ENCODE data around the gene SCAMP3. TPM values are rescaled to one million over a fixed set of nuclear protein-coding genes. Genes with fewer than 3 reads are reported as not detected.

SCAMP3 gene
- total and polyA plus RNA-seq, 2 experiments from 2014 or later: 80.5 to 135 TPM

- Histone ChIP-seq H3K9ac (no peak overlapping the region), H2AFZ (no peak overlapping the region), H3K27ac (no peak overlapping the region), H3K4me2 (ENCODE audit: unreplicated experiment) (no peak overlapping the region), H4K20me1 (ENCODE audit: insufficient read depth) (no peaks in the 10 kb centered on the region), H3F3A (ENCODE audit: insufficient read depth) (0 out of 2 replicates have a peak, but pooled peaks cover 4% of the 10 kb centered on the region), H3K79me2 (ENCODE audit: insufficient read depth) (no peaks in the 10 kb centered on the region), H3K9me3 (ENCODE audit: low read depth) (no peaks in the 10 kb centered on the region), H3K9me2 (ENCODE audit: insufficient read depth) (no peaks in the 10 kb centered on the region), H3K27me3 (replicated peaks; ENCODE audit: insufficient read depth) (peaks cover 2% of the 10 kb centered on the region; the same call in 1 of the 2 replicates), H3K4me1 (ENCODE audit: insufficient read depth) (peaks cover 7% of the 10 kb centered on the region), H3K4me3 (no peak overlapping the region), H3K36me3 (ENCODE audit: low read depth) (no peaks in the 10 kb centered on the region)
- in situ Hi-C loops (cut with MboI): no loop called here
- DNase-seq: no peak
- WGBS, 2 experiments (ENCODE audit: low coverage in 1 of 2, low lambda C conversion rate in 2 of 2, missing lambda C conversion rate in 2 of 2): 64 to 78% methylated on average over 9 of the region's 9 CpGs
- TF ChIP-seq EZH2 (IDR thresholded peaks at IDR 0.05; ENCODE audit: insufficient read depth, poor library complexity, severe bottlenecking) (no peak), EZH2phosphoT487 (IDR thresholded peaks at IDR 0.05; ENCODE audit: insufficient read depth, low read depth) (no peak)
These were observed 38.6 kb upstream of the SCAMP3 start for GRCh38 chr1:155300553-155301329.

- 0 out of 2 replicates have a peak, but pooled peaks cover under 1% of the 10 kb centered on the region for H3F3A ChIP-seq (ENCODE audit: insufficient read depth)
- H3K79me2 ChIP-seq (ENCODE audit: insufficient read depth): no peaks in the 10 kb centered on the region
- WGBS, 2 experiments (ENCODE audit: low coverage in 1 of 2, low lambda C conversion rate in 2 of 2, missing lambda C conversion rate in 2 of 2): 70 to 77% methylated on average over 8 of the region's 8 CpGs
- H3K4me2 ChIP-seq (ENCODE audit: unreplicated experiment): no peak overlapping the region
- in situ Hi-C loops (cut with MboI): no loop called here
- H3K27ac ChIP-seq: no peak overlapping the region
- H3K9ac ChIP-seq: no peak overlapping the region
- no peak for TF ChIP-seq EZH2phosphoT487 (IDR thresholded peaks at IDR 0.05; ENCODE audit: insufficient read depth, low read depth)
- no peak for TF ChIP-seq EZH2 (IDR thresholded peaks at IDR 0.05; ENCODE audit: insufficient read depth, poor library complexity, severe bottlenecking)
- H2AFZ ChIP-seq: no peak overlapping the region
- no peaks in the 10 kb centered on the region for H3K9me2 ChIP-seq (ENCODE audit: insufficient read depth)
- H4K20me1 ChIP-seq (ENCODE audit: insufficient read depth): no peaks in the 10 kb centered on the region
- peaks cover 9% of the 10 kb centered on the region for H3K27me3 ChIP-seq (replicated peaks; ENCODE audit: insufficient read depth)
- no peak overlapping the region for H3K4me3 ChIP-seq
- H3K36me3 ChIP-seq (ENCODE audit: low read depth): no peaks in the 10 kb centered on the region
- DNase-seq: no peak
- H3K4me1 ChIP-seq (ENCODE audit: insufficient read depth): no peaks in the 10 kb centered on the region; the same call in 1 of the 2 replicates
- H3K9me3 ChIP-seq (ENCODE audit: low read depth): no peaks in the 10 kb centered on the region
These were observed 37.9 kb upstream of the SCAMP3 start for GRCh38 chr1:155300024-155300423.

- peaks cover 19% of the 10 kb centered on the region for H3K27me3 ChIP-seq (replicated peaks; ENCODE audit: insufficient read depth)
- H3F3A ChIP-seq (ENCODE audit: insufficient read depth): no peaks in the 10 kb centered on the region
- H3K9me2 ChIP-seq (ENCODE audit: insufficient read depth): no peaks in the 10 kb centered on the region
- 55 to 63% methylated on average over 7 of the region's 7 CpGs for WGBS, 2 experiments (ENCODE audit: low coverage in 1 of 2, low lambda C conversion rate in 2 of 2, missing lambda C conversion rate in 2 of 2)
- H3K4me1 ChIP-seq (ENCODE audit: insufficient read depth): no peaks in the 10 kb centered on the region
- H3K9me3 ChIP-seq (ENCODE audit: low read depth): no peaks in the 10 kb centered on the region
- no peak overlapping the region for H3K27ac ChIP-seq
- H3K9ac ChIP-seq: no peak overlapping the region
- H3K4me3 ChIP-seq: no peak overlapping the region
- H3K79me2 ChIP-seq (ENCODE audit: insufficient read depth): no peaks in the 10 kb centered on the region
- no peak overlapping the region for H3K4me2 ChIP-seq (ENCODE audit: unreplicated experiment)
- H3K36me3 ChIP-seq (ENCODE audit: low read depth): no peaks in the 10 kb centered on the region
- DNase-seq: no peak
- no peak overlapping the region for H2AFZ ChIP-seq
- in situ Hi-C loops (cut with MboI): no loop called here
- TF ChIP-seq EZH2phosphoT487 (IDR thresholded peaks at IDR 0.05; ENCODE audit: insufficient read depth, low read depth): no peak
- no peaks in the 10 kb centered on the region for H4K20me1 ChIP-seq (ENCODE audit: insufficient read depth)
These were observed 35.2 kb upstream of the SCAMP3 start for GRCh38 chr1:155297384-155297783.

- Histone ChIP-seq H3K9ac (no peak overlapping the region), H3K79me2 (ENCODE audit: insufficient read depth) (no peaks in the 10 kb centered on the region), H3K36me3 (ENCODE audit: low read depth) (no peaks in the 10 kb centered on the region), H2AFZ (no peak overlapping the region), H4K20me1 (ENCODE audit: insufficient read depth) (no peaks in the 10 kb centered on the region), H3K9me2 (ENCODE audit: insufficient read depth) (no peaks in the 10 kb centered on the region), H3F3A (ENCODE audit: insufficient read depth) (no peaks in the 10 kb centered on the region), H3K27me3 (replicated peaks; ENCODE audit: insufficient read depth) (peaks cover 19% of the 10 kb centered on the region), H3K4me1 (ENCODE audit: insufficient read depth) (no peaks in the 10 kb centered on the region), H3K4me2 (ENCODE audit: unreplicated experiment) (no peak overlapping the region), H3K4me3 (no peak overlapping the region), H3K9me3 (ENCODE audit: low read depth) (no peaks in the 10 kb centered on the region), H3K27ac (no peak overlapping the region)
- WGBS, 2 experiments (ENCODE audit: low coverage in 1 of 2, low lambda C conversion rate in 2 of 2, missing lambda C conversion rate in 2 of 2): 71 to 74% methylated on average over 3 of the region's 3 CpGs
- no peak for DNase-seq
- TF ChIP-seq EZH2phosphoT487 (IDR thresholded peaks at IDR 0.05; ENCODE audit: insufficient read depth, low read depth) (no peak), EZH2 (IDR thresholded peaks at IDR 0.05; ENCODE audit: insufficient read depth, poor library complexity, severe bottlenecking) (no peak)
- in situ Hi-C loops (cut with MboI): no loop called here
These were observed 34.5 kb upstream of the SCAMP3 start for GRCh38 chr1:155296661-155297060.
